ENCODE measurements around the gene GALNT2.

- TF ChIP-seq POLR2A (IDR thresholded peaks at IDR 0.05), result no peak
- no peak for TF ChIP-seq CTCF (IDR thresholded peaks at IDR 0.05)
- no peak for TF ChIP-seq EP300 (IDR thresholded peaks at IDR 0.05)
Observed at GRCh38 chr1:230026572-230026971, 40.5 kb upstream of the GALNT2 start.

All from ovary (tissue), 3 donors.